Chondrocyte (in vitro differentiated cells): Measurements from ENCODE around the gene GNPAT. TPM values are rescaled to one million over a fixed set of nuclear protein-coding genes. Genes with fewer than 3 reads are reported as not detected.

Experiments used
- DNase-seq: peaks from one replicate; pipeline ENCODE4 v3.0.0; 2021; ENCODE audit warnings: mixed read lengths, low spot score
- H3K27ac Mint-ChIP-seq: one replicate; pipeline ENCODE4 v1.8.0; 2021; ENCODE audit warnings: mild to moderate bottlenecking, moderate library complexity, mixed read lengths; ENCODE audit not compliant: unreplicated experiment
- H3K27me3 Mint-ChIP-seq: 2 replicates; pipeline ENCODE4 v1.8.0; 2021; ENCODE audit warnings: low read depth, mixed read lengths
- H3K36me3 Mint-ChIP-seq: 2 replicates; pipeline ENCODE4 v1.8.0; 2021; ENCODE audit warnings: low read depth, mixed read lengths
- H3K4me1 Mint-ChIP-seq: 2 replicates; pipeline ENCODE4 v1.8.0; 2021; ENCODE audit warnings: low read depth, mild to moderate bottlenecking, mixed read lengths
- H3K4me3 Mint-ChIP-seq: one replicate; pipeline ENCODE4 v1.8.0; 2021; ENCODE audit warnings: mild to moderate bottlenecking, moderate library complexity, mixed read lengths; ENCODE audit not compliant: unreplicated experiment
- H3K9me3 Mint-ChIP-seq: 2 replicates; pipeline ENCODE4 v1.8.0; 2021; ENCODE audit warnings: low read depth, mixed read lengths
- total RNA-seq: library from RNA; stranded (reverse); gene quantifications from 3 replicates; pipeline ENCODE4 v1.2.1, GENCODE V29; 2021
- TF ChIP-seq, protein P1 (sequence below): fragments of 200-600 bp; sonication (generic); IDR thresholded peaks from 2 replicates; pipeline ENCODE4 v1.5.0; 2021; ENCODE audit warnings: antibody characterized with exemption, mild to moderate bottlenecking, moderate library complexity

GNPAT gene
- total RNA-seq, 1 donor from 2014 or later = 37.9 TPM

DNA sequence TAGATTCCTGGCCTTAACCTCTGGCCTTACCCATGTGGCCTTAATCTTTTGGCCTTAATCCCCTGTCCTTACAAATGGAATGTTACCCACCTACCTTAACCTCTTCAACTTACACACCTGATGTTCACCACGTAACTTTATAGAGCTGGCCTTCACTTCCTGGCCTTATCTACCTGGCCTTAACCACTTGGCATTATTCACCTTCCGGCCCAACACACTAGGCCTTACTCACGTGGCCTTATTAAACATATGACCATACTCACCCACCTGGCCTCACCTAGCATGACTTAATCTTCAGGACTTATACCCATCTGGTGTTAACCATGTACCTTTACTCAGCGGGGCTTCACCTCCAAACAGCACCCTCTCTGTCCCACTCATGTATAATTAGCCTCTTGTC lies 54.9 kb downstream of the GNPAT start:
- H3K27ac Mint-ChIP-seq = no peak overlapping the region
- no peak for DNase-seq
- H3K9me3 Mint-ChIP-seq = no peaks in the 10 kb centered on the region
- no peaks in the 10 kb centered on the region for H3K36me3 Mint-ChIP-seq
- H3K27me3 Mint-ChIP-seq = no peaks in the 10 kb centered on the region
- no peaks in the 10 kb centered on the region for H3K4me1 Mint-ChIP-seq
- no peak overlapping the region for H3K4me3 Mint-ChIP-seq
- TF ChIP-seq, protein P1, sequence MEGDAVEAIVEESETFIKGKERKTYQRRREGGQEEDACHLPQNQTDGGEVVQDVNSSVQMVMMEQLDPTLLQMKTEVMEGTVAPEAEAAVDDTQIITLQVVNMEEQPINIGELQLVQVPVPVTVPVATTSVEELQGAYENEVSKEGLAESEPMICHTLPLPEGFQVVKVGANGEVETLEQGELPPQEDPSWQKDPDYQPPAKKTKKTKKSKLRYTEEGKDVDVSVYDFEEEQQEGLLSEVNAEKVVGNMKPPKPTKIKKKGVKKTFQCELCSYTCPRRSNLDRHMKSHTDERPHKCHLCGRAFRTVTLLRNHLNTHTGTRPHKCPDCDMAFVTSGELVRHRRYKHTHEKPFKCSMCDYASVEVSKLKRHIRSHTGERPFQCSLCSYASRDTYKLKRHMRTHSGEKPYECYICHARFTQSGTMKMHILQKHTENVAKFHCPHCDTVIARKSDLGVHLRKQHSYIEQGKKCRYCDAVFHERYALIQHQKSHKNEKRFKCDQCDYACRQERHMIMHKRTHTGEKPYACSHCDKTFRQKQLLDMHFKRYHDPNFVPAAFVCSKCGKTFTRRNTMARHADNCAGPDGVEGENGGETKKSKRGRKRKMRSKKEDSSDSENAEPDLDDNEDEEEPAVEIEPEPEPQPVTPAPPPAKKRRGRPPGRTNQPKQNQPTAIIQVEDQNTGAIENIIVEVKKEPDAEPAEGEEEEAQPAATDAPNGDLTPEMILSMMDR = no peak

DNA sequence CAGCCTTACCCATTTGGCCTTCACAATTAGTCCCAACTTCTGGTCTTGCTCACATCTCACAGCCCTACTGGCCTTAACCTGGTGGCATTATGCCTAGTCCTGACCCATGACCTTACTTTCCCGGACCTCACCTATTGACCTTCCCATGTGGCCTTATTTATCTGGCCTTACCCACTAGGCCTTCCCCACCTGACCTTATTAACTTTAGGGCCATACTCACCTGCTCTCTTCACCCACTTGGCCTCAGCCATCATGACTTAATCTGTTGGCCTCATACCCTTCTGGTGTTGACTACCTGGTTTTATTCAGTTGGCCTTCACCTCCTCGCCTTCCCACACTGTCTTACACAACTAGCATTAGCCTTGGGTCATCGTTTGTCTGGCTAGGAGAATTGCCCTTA lies 61.0 kb downstream of the GNPAT start:
- DNase-seq = no peak
- H3K36me3 Mint-ChIP-seq = no peaks in the 10 kb centered on the region

DNA sequence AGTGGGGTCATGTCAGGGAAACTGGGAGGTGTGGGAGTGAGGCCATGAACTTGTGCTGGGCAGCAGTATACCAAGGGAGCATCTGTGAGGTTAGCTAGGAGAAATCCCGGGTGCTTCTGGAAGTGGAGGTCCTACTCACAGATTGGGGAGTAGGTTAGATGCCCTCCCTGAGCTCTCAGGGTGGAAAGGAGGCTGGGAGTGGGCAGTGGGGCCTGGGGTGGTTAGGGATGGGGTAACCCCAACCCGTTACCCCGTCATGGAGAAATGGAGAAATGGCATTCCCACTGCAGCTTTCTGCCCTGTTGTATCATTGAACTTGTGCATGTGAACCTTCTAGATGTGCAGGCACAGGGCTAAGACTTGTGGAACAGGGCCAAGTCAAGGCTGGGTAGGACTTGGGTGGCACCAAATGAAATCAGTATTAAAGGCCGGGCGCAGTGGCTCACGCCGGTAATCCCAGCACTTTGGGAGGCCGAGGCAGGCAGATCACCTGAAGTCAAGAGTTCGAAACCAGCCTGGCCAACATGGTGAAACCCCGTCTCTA lies 69.5 kb downstream of the GNPAT start:
- Mint-ChIP-seq H3K36me3 (no peaks in the 10 kb centered on the region), H3K4me1 (no peaks in the 10 kb centered on the region), H3K4me3 (no peak overlapping the region), H3K27ac (no peak overlapping the region), H3K27me3 (no peaks in the 10 kb centered on the region), H3K9me3 (no peaks in the 10 kb centered on the region)
- TF ChIP-seq, protein P1 = no peak
- DNase-seq = no peak

More for the DNA sequence above, 61.0 kb downstream of the GNPAT start:
- Mint-ChIP-seq H3K4me3 (no peak overlapping the region), H3K9me3 (no peaks in the 10 kb centered on the region), H3K27ac (no peak overlapping the region), H3K27me3 (no peaks in the 10 kb centered on the region), H3K4me1 (no peaks in the 10 kb centered on the region)
- TF ChIP-seq, protein P1 = no peak

DNA sequence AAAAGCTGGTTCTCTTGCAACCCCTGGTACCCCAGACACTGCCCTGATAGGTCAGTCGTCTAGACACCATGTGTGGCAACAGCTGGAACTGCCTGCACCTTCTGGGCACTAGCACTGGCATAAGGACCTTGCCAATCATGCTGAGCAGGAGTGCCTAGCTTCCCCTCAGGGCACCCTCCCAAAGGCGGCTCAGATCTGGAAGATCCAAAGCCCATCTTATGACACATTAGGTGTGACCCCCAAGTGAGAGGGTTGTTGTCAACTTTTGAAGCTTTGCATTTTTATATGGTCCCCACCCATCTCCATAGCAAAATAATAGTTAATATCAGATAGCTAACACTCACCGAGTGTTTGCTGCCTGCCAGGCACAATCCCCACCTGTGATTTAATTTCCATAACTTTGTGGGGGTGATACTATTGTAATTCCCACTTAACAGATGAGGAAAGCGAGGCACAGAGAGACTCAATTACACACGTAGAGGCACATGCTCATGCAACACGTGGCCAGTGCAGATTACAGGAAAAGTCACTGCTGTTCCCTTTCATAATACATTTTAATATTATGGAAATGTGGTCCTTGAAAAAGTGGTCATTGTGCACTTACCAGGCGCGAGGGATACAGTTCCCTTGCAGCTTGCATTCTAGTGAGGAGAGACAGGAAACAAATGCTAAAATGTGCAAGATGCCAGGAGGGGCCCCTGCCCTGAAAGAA lies 70.9 kb downstream of the GNPAT start:
- H3K27ac Mint-ChIP-seq = no peak overlapping the region
- no peaks in the 10 kb centered on the region for H3K36me3 Mint-ChIP-seq
- no peak for DNase-seq
- H3K4me3 Mint-ChIP-seq = no peak overlapping the region
- TF ChIP-seq, protein P1 = no peak
- no peaks in the 10 kb centered on the region for H3K27me3 Mint-ChIP-seq
- H3K4me1 Mint-ChIP-seq = no peaks in the 10 kb centered on the region
- no peaks in the 10 kb centered on the region for H3K9me3 Mint-ChIP-seq

DNA sequence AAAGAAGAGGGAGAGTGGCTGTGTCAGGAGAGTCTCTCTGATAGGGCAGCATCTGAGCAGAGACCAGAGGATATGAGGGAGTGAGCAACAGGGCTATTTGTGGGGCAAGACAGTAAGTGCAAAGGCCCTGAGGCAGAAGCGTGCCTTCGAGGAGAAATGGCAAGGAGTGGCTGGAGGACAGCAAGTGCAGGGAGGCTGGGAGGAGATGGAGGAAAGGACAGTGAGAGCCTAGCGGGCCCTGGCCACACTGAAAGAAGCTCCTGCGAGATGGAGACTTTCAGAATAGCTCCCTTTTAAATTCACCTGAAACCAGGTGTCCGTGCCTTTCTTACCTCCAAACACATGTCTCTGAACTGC lies 71.4 kb downstream of the GNPAT start:
- H3K4me1 Mint-ChIP-seq = no peaks in the 10 kb centered on the region
- no peak for DNase-seq
- H3K4me3 Mint-ChIP-seq = no peak overlapping the region
- TF ChIP-seq, protein P1 = no peak
- no peaks in the 10 kb centered on the region for H3K9me3 Mint-ChIP-seq
- H3K27ac Mint-ChIP-seq = no peak overlapping the region
- H3K36me3 Mint-ChIP-seq = no peaks in the 10 kb centered on the region
- no peaks in the 10 kb centered on the region for H3K27me3 Mint-ChIP-seq
